Stomach (tissue), 9 donors: ENCODE measurements around the gene ASIC4. TPM values are rescaled to one million over a fixed set of nuclear protein-coding genes. Genes with fewer than 3 reads are reported as not detected.
A peak's percentile ranks its signal among the peaks of the same experiment; 100 is the strongest.

Source experiments
- DNase-seq, 2 donors: peaks; one replicate each; pipeline versions ENCODE4 v3.0.0 to v3.0.0-alpha.2; 2013 to 2019
- H3K27ac ChIP-seq, 5 donors: fragments of 200-600 bp in 4 of 5; sonication (generic) in 4 of 5; one replicate each; pipeline ENCODE4 v1.5.1; 2013 to 2019; ENCODE audit warnings: mild to moderate bottlenecking in 1 of 5, moderate library complexity in 1 of 5
- H3K27me3 ChIP-seq, 3 donors: fragments of 200-600 bp; sonication (generic); one replicate each; pipeline ENCODE4 v1.5.1; 2017 to 2019; ENCODE audit warnings: mixed run types in 1 of 3
- H3K36me3 ChIP-seq, 4 donors: fragments of 200-600 bp; sonication (generic); 1 replicate in 3 of 4; 2 replicates in 1 of 4; pipeline ENCODE4 v1.5.1; 2016 to 2019
- H3K4me1 ChIP-seq, 4 donors: fragments of 200-600 bp; sonication (generic); one replicate each; pipeline ENCODE4 v1.5.1; 2016 to 2019
- H3K4me3 ChIP-seq, 4 donors: fragments of 200-600 bp; sonication (generic) in 3 of 4; one replicate each; pipeline ENCODE4 v1.5.1; 2016 to 2019; ENCODE audit warnings: mild to moderate bottlenecking in 1 of 4
- H3K9me3 ChIP-seq, 4 donors: fragments of 200-600 bp; sonication (generic); one replicate each; pipeline ENCODE4 v1.5.1; 2016 to 2019
- CTCF ChIP-seq, 7 experiments: fragments of 450-650 bp in 4 of 7; fragments of 200-600 bp in 3 of 7; sonication (generic) in 3 of 7; IDR thresholded peaks; one replicate each; pipeline ENCODE4 v1.5.1; 2016 to 2019; ENCODE audit warnings: antibody characterized with exemption in 7 of 7, control low read depth in 2 of 7, mild to moderate bottlenecking in 1 of 7
- EP300 ChIP-seq: sonication (generic); formaldehyde crosslinking; IDR thresholded peaks from one replicate; pipeline ENCODE4 v1.6.1; 2017; ENCODE audit warnings: antibody characterized with exemption
- POLR2A ChIP-seq, 4 donors: fragments of 450-650 bp; IDR thresholded peaks; one replicate each; pipeline ENCODE4 v1.6.1; 2016; ENCODE audit warnings: antibody characterized with exemption in 4 of 4, control low read depth in 2 of 4, mild to moderate bottlenecking in 1 of 4, moderate library complexity in 1 of 4
- POLR2AphosphoS5 ChIP-seq, 3 donors: sonication (generic); formaldehyde crosslinking; IDR thresholded peaks; one replicate each; pipeline ENCODE4 v1.6.1; 2016; ENCODE audit warnings: antibody characterized with exemption in 3 of 3
- WGBS, 5 donors: extraction: QIAGEN DNeasy Blood & Tissue Kit in 3 of 5; methylation state at CpG; one replicate each; pipeline versions ENCODE4 v1.1.5 to v1.1.7; 2013 to 2018; 5-methylcytosine and 5-hydroxymethylcytosine counted together
- intact Hi-C: fragments of 100-400 bp; cut with DNase I; formaldehyde crosslinking; loops from one replicate; pipeline ENCODE4 v1.15.1; 2023; ENCODE audit warnings: low total_unique reads
- polyA plus RNA-seq, 3 donors: library from polyadenylated mRNA; stranded (reverse); fragments of 200-250 nt; gene quantifications; one replicate each; pipeline ENCODE4 v1.2.3, GENCODE V29; 2013
- total RNA-seq, 5 donors: library from RNA; depleted of rRNA; stranded (reverse); fragments of >200 nt; gene quantifications; one replicate each; pipeline versions ENCODE4 v1.1.0 to v1.2.3, GENCODE V29; 2014 to 2016
- donor health status: healthy with polysubstance abuse.
- donor health status: Bipolar disorder and iron deficiency.
- donor health status: healthy.

The ASIC4 gene
- total and polyA plus RNA-seq, 8 donors, result 2.0 to 11.0 TPM; not detected in 6

DNA sequence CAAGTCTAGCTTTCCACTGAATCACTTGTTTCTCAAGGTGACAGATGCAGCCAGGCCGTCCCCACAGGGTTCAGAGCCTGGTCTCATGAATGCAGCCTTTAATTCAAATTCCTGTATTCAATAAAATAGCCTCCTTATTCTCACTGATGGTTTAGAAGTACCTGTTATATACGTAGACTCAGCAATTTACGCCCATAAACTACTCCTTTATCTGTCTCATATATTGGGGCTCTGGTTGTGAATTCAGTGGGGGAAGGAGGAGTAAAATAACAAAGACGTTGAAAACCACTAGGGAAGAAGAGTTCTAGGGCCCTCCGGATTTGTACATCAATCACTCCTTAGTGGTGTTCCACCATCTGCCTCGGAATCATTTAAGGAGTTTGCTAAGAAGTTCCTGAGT is 55.4 kb downstream of the ASIC4 start:
- intact Hi-C loops, result no loop called here
- H3K4me3 ChIP-seq, result peak overlapping the region; percentile 71 to 88 (median 78)
- H3K27ac ChIP-seq, result peak overlapping the region in 1 of 5 donors; percentile 90
- no peaks in the 10 kb centered on the region for H3K9me3 ChIP-seq
- peaks cover 0 to 34% (median 15%) of the 10 kb centered on the region in 3 donors for H3K27me3 ChIP-seq
- H3K4me1 ChIP-seq, result peaks cover 8 to 23% (median 22%) of the 10 kb centered on the region in 4 donors
- peaks cover 0 to 35% (median 19%) of the 10 kb centered on the region in 4 donors for H3K36me3 ChIP-seq
- WGBS, 5 donors, result 88 to 96% (median 91%) methylated on average over 6 of the region's 6 CpGs
- TF ChIP-seq POLR2AphosphoS5 (IDR thresholded peaks at IDR 0.05) (no peak), CTCF (IDR thresholded peaks at IDR 0.05) (no peak), POLR2A (IDR thresholded peaks at IDR 0.05) (no peak)
- no peak for DNase-seq

DNA sequence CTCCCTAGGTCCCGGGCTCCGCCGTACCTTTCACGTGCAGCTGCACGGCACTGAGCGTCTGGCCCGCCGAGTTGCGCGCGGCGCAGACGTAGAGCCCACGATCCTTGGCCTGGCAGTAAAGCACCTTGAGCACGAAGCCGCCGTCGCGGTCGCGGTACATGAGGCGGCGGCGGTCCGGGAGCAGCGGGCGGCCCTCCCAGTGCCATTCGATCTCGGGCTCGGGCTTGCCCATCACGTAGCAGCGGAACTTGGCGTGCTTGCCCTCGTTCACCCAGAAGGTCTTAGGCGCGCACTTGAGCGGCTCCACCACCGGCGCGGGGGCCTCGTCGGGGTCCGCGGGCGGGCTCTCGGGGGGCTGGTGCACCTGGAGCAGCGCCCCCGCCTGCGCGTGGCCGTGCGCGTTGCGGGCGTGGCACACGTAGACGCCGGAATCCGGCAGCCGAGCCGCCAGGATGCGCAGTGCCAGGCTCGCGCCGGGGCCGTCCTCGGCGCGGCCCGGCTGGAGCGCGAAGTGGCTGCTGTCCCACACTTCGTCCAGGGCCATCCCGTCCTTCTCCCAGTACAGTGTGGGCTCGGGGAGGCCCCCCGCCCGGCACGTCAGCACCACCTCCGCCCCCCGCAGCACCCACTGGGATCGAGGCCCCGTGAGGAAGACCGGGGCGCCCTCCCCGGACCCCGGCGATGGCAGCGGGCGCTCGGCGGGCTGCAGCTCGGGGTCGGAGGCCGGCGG is 56.1 kb downstream of the ASIC4 start:
- no peak for TF ChIP-seq EP300
- peak in 1 of 3 donors; percentile 31 for TF ChIP-seq POLR2AphosphoS5 (IDR thresholded peaks at IDR 0.05)
- intact Hi-C loops, result no loop called here
- H3K4me1 ChIP-seq, result peaks cover 8 to 23% (median 22%) of the 10 kb centered on the region in 4 donors
- no peaks in the 10 kb centered on the region for H3K9me3 ChIP-seq
- DNase-seq, result peak in 1 of 2 donors; percentile 73
- peak overlapping the region; percentile 71 to 88 (median 78) for H3K4me3 ChIP-seq
- peaks cover 0 to 27% (median 19%) of the 10 kb centered on the region in 4 donors for H3K36me3 ChIP-seq
- H3K27ac ChIP-seq, result peak overlapping the region; percentile 49 to 90 (median 84)
- peaks cover 0 to 41% (median 15%) of the 10 kb centered on the region in 3 donors for H3K27me3 ChIP-seq
- 11 to 81% (median 15%) methylated on average over 15 to 95 of the region's 95 CpGs for WGBS, 5 donors

DNA sequence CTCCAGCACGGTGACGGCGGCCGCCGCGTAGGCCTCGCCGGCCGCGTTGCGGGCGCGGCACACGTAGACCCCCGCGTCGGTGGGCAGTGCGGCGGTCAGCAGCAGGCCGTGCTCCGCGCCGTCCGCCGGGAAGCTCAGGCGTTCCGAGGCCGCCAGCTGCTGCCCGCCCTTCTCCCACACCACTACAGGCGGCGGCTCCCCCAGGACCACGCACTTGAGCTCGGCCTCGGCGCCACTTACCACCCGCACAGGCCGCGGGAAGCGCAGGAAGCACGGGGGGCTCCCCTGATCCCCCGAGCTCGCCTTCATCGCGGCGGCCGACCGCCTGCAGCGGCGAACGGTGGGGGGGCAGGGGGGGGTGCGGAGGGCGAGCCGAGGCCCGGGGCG is 56.6 kb downstream of the ASIC4 start:
- intact Hi-C loops, result no loop called here
- TF ChIP-seq POLR2AphosphoS5 (IDR thresholded peaks at IDR 0.05) (no peak), POLR2A (IDR thresholded peaks at IDR 0.05) (no peak), EP300 (no peak), CTCF (IDR thresholded peaks at IDR 0.05) (no peak)
- Histone ChIP-seq H3K4me3 (peak overlapping the region; percentile 71 to 88 (median 78)), H3K9me3 (no peaks in the 10 kb centered on the region), H3K27me3 (peaks cover 0 to 46% (median 15%) of the 10 kb centered on the region in 3 donors), H3K36me3 (peaks cover 0 to 23% (median 19%) of the 10 kb centered on the region in 4 donors), H3K27ac (peak overlapping the region; percentile 49 to 90 (median 84)), H3K4me1 (peaks cover 8 to 23% (median 22%) of the 10 kb centered on the region in 4 donors)
- peak in 1 of 2 donors; percentile 71 for DNase-seq
- 0 to 1% (median 0%) methylated on average over 15 to 55 of the region's 55 CpGs; no CpG with 5 or more reads in 1 of the 5 donors for WGBS, 5 donors

DNA sequence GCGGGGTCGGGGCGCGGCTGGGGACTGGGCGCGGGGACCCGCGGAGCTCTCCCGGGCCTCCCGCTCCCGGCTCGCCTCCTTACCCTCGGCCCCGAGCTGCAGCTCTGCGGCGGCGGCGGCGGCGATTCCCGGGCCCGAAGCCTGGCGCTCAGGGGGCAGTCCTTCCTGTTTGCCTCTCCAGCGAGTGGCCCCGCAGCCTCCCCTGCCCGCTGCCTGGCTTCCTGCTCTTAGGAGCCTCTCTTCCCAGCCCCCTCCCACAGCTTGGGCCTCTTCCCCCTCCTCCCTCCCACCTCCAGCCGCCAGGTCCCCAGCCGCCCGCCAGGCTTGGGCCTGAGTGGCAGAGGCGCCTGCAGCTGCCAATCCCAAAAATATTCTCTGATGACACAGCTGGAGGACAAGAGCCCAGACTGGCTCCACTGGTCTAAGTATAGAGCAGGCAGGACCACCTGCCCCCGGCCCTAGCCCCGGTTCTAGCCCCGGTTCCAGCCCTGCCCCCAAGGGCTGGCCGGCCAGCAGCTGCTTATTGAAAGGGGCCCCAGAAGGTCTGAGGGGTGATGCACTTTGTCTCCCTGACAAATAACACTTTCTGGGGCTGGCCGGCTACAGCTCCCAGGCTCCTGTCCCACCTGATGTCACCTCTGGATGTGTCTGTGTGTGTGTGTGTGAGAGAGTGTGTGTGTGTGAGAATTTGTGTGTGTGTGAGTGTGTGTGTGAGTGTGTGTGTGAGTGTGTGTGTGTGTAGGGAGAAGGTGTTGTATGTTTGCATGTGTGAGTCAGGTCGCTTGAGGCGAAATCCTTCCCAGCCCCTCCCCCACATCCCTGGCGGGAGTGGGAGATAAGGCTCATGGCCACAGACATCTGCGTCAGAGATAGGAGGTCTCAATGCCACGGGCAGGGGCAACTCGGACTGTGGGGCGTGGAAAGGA is 57.3 kb downstream of the ASIC4 start, which contains the start of gene OBSL1:
Gene OBSL1, minus strand, starts transcription at position 229 of the 926 bp plus-strand sequence. CDS start 307 bp downstream, outside the sequence.
- intact Hi-C loops, result no loop called here
- peak; percentile 63 to 91 for DNase-seq
- 5 to 18% (median 12%) methylated on average over 13 to 42 of the region's 42 CpGs for WGBS, 5 donors
- peaks cover 0 to 52% (median 15%) of the 10 kb centered on the region in 3 donors for H3K27me3 ChIP-seq
- TF ChIP-seq POLR2AphosphoS5 (IDR thresholded peaks at IDR 0.05), result peak in 2 of 3 donors; percentile 11 to 49
- TF ChIP-seq POLR2A (IDR thresholded peaks at IDR 0.05), result no peak
- peaks cover 0 to 17% (median 15%) of the 10 kb centered on the region in 4 donors for H3K36me3 ChIP-seq
- peaks cover 8 to 23% (median 22%) of the 10 kb centered on the region in 4 donors for H3K4me1 ChIP-seq
- H3K4me3 ChIP-seq, result peak within 1 kb of the TSS; percentile 71 to 88 (median 78)
- H3K9me3 ChIP-seq, result no peaks in the 10 kb centered on the region
- peak within 1 kb of the TSS; percentile 49 to 90 (median 84) for H3K27ac ChIP-seq
